ENCODE measurements around the gene TARBP1.

TARBP1 gene

GRCh38 chr1:234362558-234362957 lies 116.4 kb downstream of the TARBP1 start:
- no peak overlapping the region for H3K4me3 ChIP-seq (ENCODE audit: low read depth, low read length)
- TF ChIP-seq CTCF (conservative IDR thresholded peaks at IDR 0.05; ENCODE audit: low read depth, low read length), result no peak
- no peak for DNase-seq (ENCODE audit: low read depth)

GRCh38 chr1:234361102-234361603 lies 117.8 kb downstream of the TARBP1 start:
- no peak for DNase-seq (ENCODE audit: low read depth)
- TF ChIP-seq CTCF (conservative IDR thresholded peaks at IDR 0.05; ENCODE audit: low read depth, low read length), result no peak
- no peak overlapping the region for H3K4me3 ChIP-seq (ENCODE audit: low read depth, low read length)

GRCh38 chr1:234357831-234358230 lies 121.1 kb downstream of the TARBP1 start:
- DNase-seq (ENCODE audit: low read depth), result no peak
- H3K4me3 ChIP-seq (ENCODE audit: low read depth, low read length), result no peak overlapping the region
- TF ChIP-seq CTCF (conservative IDR thresholded peaks at IDR 0.05; ENCODE audit: low read depth, low read length), result no peak

GRCh38 chr1:234356615-234357269 lies 122.2 kb downstream of the TARBP1 start:
- peak overlapping the region; percentile 47 for H3K4me3 ChIP-seq (ENCODE audit: low read depth, low read length)

GRCh38 chr1:234355782-234356510 lies 123.0 kb downstream of the TARBP1 start:
- no peak for TF ChIP-seq CTCF (conservative IDR thresholded peaks at IDR 0.05; ENCODE audit: low read depth, low read length)
- no peak overlapping the region for H3K4me3 ChIP-seq (ENCODE audit: low read depth, low read length)
- DNase-seq (ENCODE audit: low read depth), result no peak

More at GRCh38 chr1:234356615-234357269, 122.2 kb downstream of the TARBP1 start:
- peak; percentile 18 for DNase-seq (ENCODE audit: low read depth)

GRCh38 chr1:234348964-234349363 lies 130.0 kb downstream of the TARBP1 start:
- H3K4me3 ChIP-seq (ENCODE audit: low read depth, low read length), result no peak overlapping the region
- TF ChIP-seq CTCF (conservative IDR thresholded peaks at IDR 0.05; ENCODE audit: low read depth, low read length), result no peak
- DNase-seq (ENCODE audit: low read depth), result no peak

GRCh38 chr1:234345237-234345636 lies 133.7 kb downstream of the TARBP1 start:
- TF ChIP-seq CTCF (conservative IDR thresholded peaks at IDR 0.05; ENCODE audit: low read depth, low read length), result no peak
- no peak for DNase-seq (ENCODE audit: low read depth)
- H3K4me3 ChIP-seq (ENCODE audit: low read depth, low read length), result no peak overlapping the region
